Aorta (tissue), 5 donors: ENCODE data around the gene OR52B2. TPM values are rescaled to one million over a fixed set of nuclear protein-coding genes. Genes with fewer than 3 reads are reported as not detected.
"Not testable (repeated sequence)": the region's sequence is repeated elsewhere in the genome, so short reads cannot be mapped to it uniquely, and the experiment has no call there.

ENCODE experiments used
- ATAC-seq: fragments of 200-7000 bp; cut with Tn5 transposase; one replicate; pipeline ENCODE4 v1.9.1; 2022; ENCODE audit warnings: moderate library complexity; ENCODE audit not compliant: low FRiP score
- DNase-seq, 2 donors: peaks; one replicate each; pipeline ENCODE4 v3.0.0-alpha.2; 2020
- H3K27ac ChIP-seq, 2 donors: one replicate each; pipeline ENCODE4 v1.5.1; 2013; ENCODE audit warnings: low read length in 2 of 2, mild to moderate bottlenecking in 2 of 2, moderate library complexity in 2 of 2, control low read depth in 1 of 2, inconsistent platforms in 1 of 2, low read depth in 1 of 2
- H3K27me3 ChIP-seq, 2 donors: one replicate each; pipeline ENCODE4 v1.6.1; 2013; ENCODE audit warnings: control low read depth in 1 of 2, low read length in 1 of 2, mild to moderate bottlenecking in 1 of 2, moderate library complexity in 1 of 2; ENCODE audit not compliant: insufficient read depth in 2 of 2, control insufficient read depth in 1 of 2
- H3K36me3 ChIP-seq, 2 donors: one replicate each; pipeline ENCODE4 v1.6.1; 2013; ENCODE audit warnings: control low read depth in 1 of 2, low read length in 1 of 2, mild to moderate bottlenecking in 1 of 2; ENCODE audit not compliant: insufficient read depth in 2 of 2, control insufficient read depth in 1 of 2
- H3K4me1 ChIP-seq, 2 donors: one replicate each; pipeline ENCODE4 v1.6.1; 2013; ENCODE audit warnings: low read length in 2 of 2, control low read depth in 1 of 2, mild to moderate bottlenecking in 1 of 2, moderate library complexity in 1 of 2; ENCODE audit not compliant: insufficient read depth in 2 of 2, control insufficient read depth in 1 of 2
- H3K4me3 ChIP-seq, 2 donors: one replicate each; pipeline ENCODE4 v1.5.1; 2013; ENCODE audit warnings: low read length in 2 of 2, control low read depth in 1 of 2, mild to moderate bottlenecking in 1 of 2
- H3K9me3 ChIP-seq: one replicate; pipeline ENCODE4 v1.6.1; 2013; ENCODE audit warnings: mild to moderate bottlenecking, low read length; ENCODE audit not compliant: control insufficient read depth
- WGBS, 2 donors: extraction: QIAGEN DNeasy Blood & Tissue Kit; methylation state at CpG; one replicate each; pipeline ENCODE4 v1.1.7; 2013; 5-methylcytosine and 5-hydroxymethylcytosine counted together
- intact Hi-C, 2 donors: fragments of 100-400 bp; cut with DNase I; formaldehyde crosslinking; loops; one replicate each; pipeline versions ENCODE4 v1.14.2 to v1.15.0; 2022
- polyA plus RNA-seq, 2 donors: library from polyadenylated mRNA; stranded (reverse); fragments of 200-250 nt; gene quantifications; one replicate each; pipeline ENCODE4 v1.2.3, GENCODE V29; 2013
- total RNA-seq, 2 donors: library from RNA; stranded (reverse); fragmentation: NEBNext Ultra II Directional; extraction: Animal tissue kit (Norgen Biotek cat#: 25700); gene quantifications; one replicate each; pipeline ENCODE4 v1.2.1, GENCODE V29; 2021
- donor health status: healthy with polysubstance abuse.
- donor health status: Bipolar disorder and iron deficiency.
- donor health status: DM: no; HTN: no; CAD: no.
- donor health status: DM: no; HTN: no; CAD: no.
- donor health status: DM: yes; HTN: yes; CAD: no.

OR52B2 gene
- total and polyA plus RNA-seq, 4 donors: not detected

DNA sequence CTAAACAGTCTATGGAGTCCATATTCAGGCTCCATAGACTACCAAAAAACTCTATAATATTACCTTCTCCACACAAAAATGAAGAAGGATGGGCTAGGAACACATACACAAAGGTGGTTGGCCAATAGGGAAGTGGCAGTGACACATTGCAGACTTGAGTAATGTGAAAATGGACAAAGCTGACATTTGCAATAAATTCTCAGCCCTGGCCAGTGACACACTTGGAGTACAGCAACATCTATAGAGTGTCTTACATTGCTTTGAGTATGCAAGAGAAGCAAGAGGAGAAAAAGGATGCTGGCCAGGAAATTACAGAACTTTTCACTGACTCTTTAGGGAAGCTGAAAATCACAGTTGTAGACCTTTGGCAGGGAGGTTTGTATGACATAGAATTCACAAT is 21.6 kb upstream of the OR52B2 start:
- H3K36me3 ChIP-seq: no peaks in the 10 kb centered on the region
- no peak overlapping the region for H3K27ac ChIP-seq
- intact Hi-C loops: no loop called here
- H3K9me3 ChIP-seq: no peaks in the 10 kb centered on the region
- no peaks in the 10 kb centered on the region for H3K4me1 ChIP-seq
- no peak overlapping the region for H3K4me3 ChIP-seq
- no peaks in the 10 kb centered on the region for H3K27me3 ChIP-seq
- no peak for DNase-seq
- ATAC-seq: no peak

DNA sequence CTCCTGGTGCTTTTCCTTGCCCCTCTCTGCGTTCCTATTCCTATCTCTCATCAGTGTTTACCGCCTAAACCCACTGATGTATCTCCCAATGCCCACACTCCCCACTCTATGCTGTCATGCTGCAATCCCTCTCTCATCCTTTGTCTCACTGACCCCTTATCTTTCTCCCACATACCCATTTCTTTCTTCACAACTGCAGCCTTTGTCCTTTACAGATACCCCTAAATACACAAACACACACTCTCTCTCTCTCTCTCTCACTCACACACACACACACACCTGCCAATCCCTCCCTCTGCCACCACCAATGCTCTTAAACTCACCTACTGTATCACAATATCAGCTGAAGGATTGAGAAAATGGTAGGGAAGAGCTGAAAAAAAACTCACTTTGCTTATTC is 5.3 kb upstream of the OR52B2 start:
- Histone ChIP-seq H3K4me3 (no peak overlapping the region), H3K27ac (no peak overlapping the region), H3K36me3 (no peaks in the 10 kb centered on the region), H3K27me3 (no peaks in the 10 kb centered on the region), H3K9me3 (no peaks in the 10 kb centered on the region), H3K4me1 (no peaks in the 10 kb centered on the region)
- intact Hi-C loops: no loop called here
- no peak for DNase-seq
- 65 to 70% methylated on average over 2 of the region's 2 CpGs for WGBS, 2 donors
- ATAC-seq: no peak

DNA sequence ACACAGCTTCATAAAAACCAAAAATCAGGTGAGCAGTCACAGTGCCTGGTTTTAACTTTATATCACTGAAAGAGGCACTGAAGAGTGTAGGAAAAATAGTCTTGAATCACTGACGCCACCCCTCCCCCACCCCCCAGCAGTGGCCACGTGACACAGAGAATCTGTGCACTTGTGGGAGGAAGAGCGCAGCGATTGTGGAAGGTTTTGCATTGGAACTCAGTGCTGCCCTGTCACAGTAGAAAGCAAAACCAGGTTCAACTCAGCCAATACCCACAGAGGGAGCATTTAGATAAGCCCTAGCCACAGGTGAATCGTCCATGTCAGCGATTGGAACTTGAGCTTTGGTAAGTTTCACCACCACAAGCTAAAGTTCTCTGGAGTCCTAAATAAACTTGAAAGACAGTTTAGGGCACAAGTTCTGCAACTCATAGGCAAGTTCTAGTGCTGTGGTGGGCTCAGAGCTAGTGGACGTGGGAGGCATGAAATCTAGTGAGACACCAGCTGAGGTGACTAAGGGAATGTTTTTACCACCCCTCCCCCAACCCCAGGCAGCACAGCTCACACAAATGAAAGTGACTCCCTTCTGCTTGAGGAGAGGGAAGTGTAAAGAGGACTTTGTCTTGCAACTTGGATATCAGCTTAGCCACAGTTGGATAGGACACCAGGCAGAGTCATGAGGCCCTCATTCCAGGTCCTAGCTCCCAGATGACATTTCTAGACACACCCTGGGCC is 13.3 kb downstream of the OR52B2 start:
- H3K4me3 ChIP-seq: no peak overlapping the region
- H3K36me3 ChIP-seq: no peaks in the 10 kb centered on the region
- ATAC-seq (no peak), DNase-seq (no peak)
- H3K27ac ChIP-seq: no peak overlapping the region
- 72 to 76% methylated on average over 7 of the region's 7 CpGs for WGBS, 2 donors
- intact Hi-C loops: no loop called here
- H3K9me3 ChIP-seq: peaks cover 2% of the 10 kb centered on the region
- no peaks in the 10 kb centered on the region for H3K27me3 ChIP-seq
- no peaks in the 10 kb centered on the region for H3K4me1 ChIP-seq

DNA sequence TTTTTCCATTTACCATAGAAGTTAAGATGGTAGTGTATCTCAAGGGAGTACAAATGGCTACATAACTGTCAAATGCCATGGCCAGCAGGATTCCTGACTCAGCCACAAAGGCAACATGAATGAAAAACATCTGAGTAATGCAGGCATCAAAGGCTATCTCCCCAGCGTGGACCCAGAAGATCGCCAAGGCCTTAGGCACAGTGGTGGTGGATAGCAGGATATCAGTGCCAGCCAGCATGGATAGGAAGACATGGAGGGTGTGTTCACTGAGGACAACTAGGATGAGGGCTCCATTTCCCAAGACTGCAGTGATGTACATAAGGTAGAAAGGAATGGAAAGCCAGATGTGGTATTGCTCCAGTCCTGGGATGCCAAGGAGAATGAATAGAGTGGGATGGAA is 18.0 kb downstream of the OR52B2 start:
- intact Hi-C loops: no loop called here

DNA sequence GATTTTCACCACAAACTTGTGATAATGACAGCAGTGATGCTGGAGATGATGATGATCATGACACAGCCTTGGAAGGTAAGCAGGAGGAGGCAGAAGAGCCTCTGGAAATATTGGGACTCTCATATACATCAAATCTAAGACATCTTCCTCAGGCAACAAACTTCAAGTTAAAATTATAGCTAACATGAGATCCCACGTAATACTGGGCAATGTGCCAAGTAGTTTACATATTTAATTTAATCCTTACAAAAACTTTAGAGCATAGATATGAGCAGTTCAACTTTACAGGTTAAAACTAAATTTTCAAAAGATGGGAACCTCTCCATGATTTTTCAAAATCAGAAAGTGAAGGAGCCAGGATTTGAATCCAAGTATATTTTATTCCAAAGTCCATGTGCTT is 19.0 kb downstream of the OR52B2 start:
- no peaks in the 10 kb centered on the region for H3K36me3 ChIP-seq
- H3K9me3 ChIP-seq: peaks cover 2% of the 10 kb centered on the region
- ATAC-seq (no peak), DNase-seq (no peak)
- H3K27me3 ChIP-seq: no peaks in the 10 kb centered on the region
- WGBS, 2 donors: 10 to 13% methylated on average over 1 of the region's 1 CpG
- no peaks in the 10 kb centered on the region for H3K4me1 ChIP-seq
- intact Hi-C loops: no loop called here
- H3K4me3 ChIP-seq: no peak overlapping the region
- H3K27ac ChIP-seq: no peak overlapping the region

More for the DNA sequence above, 18.0 kb downstream of the OR52B2 start:
- no peak for DNase-seq
- H3K27me3 ChIP-seq: no peaks in the 10 kb centered on the region
- H3K27ac ChIP-seq: no peak overlapping the region
- ATAC-seq: no peak
- 72 to 83% methylated on average over 2 of the region's 2 CpGs for WGBS, 2 donors
- H3K4me1 ChIP-seq: no peaks in the 10 kb centered on the region
- no peak overlapping the region for H3K4me3 ChIP-seq
- no peaks in the 10 kb centered on the region for H3K36me3 ChIP-seq
- H3K9me3 ChIP-seq: peaks cover 2% of the 10 kb centered on the region

DNA sequence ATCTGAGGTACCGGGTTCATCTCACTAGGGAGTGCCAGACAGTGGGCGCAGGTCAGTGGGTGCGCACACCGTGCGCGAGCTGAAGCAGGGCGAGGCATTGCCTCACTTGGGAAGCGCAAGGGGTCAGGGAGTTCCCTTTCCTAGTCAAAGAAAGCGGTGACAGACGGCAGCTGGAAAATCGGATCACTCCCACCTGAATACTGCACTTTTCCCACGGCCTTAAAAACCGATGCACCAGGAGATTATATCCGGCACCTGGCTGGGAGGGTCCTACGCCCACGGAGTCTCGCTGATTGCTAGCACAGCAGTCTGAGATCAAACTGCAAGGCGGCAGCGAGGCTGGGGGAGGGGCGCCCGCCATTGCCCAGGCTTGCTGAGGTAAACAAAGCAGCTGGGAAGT is 26.4 kb downstream of the OR52B2 start:
- H3K4me1 ChIP-seq, H3K27me3 ChIP-seq, H3K4me3 ChIP-seq, ATAC-seq, DNase-seq, intact Hi-C loops, H3K36me3 ChIP-seq, H3K9me3 ChIP-seq, H3K27ac ChIP-seq: not testable (repeated sequence)
- WGBS, 2 donors: 68 to 77% methylated on average over 10 to 17 of the region's 21 CpGs

DNA sequence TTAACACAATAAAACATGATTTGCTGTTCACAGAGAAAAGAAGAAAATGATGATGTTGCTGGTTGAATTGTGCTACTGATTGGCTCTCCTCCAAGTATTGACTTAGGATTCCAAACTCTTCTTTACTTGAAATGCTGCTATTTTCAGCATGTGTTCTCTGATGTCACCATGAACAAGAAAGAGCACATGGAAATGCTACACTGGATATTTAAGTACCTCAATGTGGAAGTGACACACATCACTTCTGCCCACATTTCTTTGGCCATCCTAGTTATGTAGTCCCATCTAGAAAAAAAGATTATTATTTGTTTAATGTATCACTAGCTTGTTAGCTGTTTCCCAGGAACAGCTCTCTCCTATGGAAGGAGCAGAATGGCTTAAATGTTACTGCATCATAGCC is 27.2 kb downstream of the OR52B2 start:
- no peak overlapping the region for H3K27ac ChIP-seq
- H3K4me3 ChIP-seq: no peak overlapping the region
- H3K27me3 ChIP-seq: no peaks in the 10 kb centered on the region
- ATAC-seq (no peak), DNase-seq (no peak)
- intact Hi-C loops: no loop called here
- H3K36me3 ChIP-seq: no peaks in the 10 kb centered on the region
- no peaks in the 10 kb centered on the region for H3K4me1 ChIP-seq
- no peaks in the 10 kb centered on the region for H3K9me3 ChIP-seq

DNA sequence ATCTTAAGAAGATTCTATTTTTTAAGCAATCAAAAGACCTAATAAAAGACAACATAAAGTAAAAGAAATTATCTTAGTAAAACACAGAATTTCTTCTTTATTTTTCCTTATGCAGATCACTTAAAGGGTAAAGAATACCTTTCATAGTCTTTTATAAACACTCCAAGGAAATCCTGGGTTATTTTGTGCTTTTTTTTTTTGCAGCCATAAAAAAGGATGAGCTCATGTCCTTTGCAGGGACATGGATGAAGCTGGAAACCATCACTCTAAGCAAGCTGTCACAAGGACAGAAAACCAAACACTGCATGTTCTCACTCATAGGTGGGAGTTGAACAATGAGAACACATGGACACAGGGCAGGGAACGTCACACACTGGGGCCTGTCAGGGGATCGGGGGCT is 34.2 kb downstream of the OR52B2 start:
- intact Hi-C loops, H3K27me3 ChIP-seq, H3K27ac ChIP-seq, H3K4me1 ChIP-seq, H3K9me3 ChIP-seq, DNase-seq, ATAC-seq, H3K4me3 ChIP-seq, H3K36me3 ChIP-seq: not testable (repeated sequence)
- 46 to 58% methylated on average over 2 of the region's 2 CpGs for WGBS, 2 donors

DNA sequence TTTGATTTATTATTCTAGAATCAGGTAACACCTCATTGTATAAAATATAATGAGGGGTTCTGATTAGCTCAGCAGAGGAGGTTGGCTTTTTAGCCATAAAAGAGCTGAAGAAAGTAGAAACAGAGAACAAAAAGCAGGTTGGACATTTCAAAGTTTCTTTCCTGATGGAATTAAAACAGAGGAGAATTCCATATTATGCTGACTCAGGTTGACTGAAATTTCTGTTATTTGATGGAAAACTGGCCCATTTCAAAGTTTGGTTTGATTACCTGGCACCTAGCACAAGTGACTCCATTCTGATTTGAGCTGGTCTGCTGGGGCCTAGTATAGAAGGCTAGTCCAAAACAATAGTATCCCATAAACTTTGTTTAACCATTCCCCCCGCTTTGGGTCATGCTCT is 37.7 kb downstream of the OR52B2 start:
- no peaks in the 10 kb centered on the region for H3K36me3 ChIP-seq
- intact Hi-C loops: no loop called here
- no peaks in the 10 kb centered on the region for H3K27me3 ChIP-seq
- H3K27ac ChIP-seq: no peak overlapping the region
- DNase-seq: no peak
- no peaks in the 10 kb centered on the region for H3K4me1 ChIP-seq
- H3K9me3 ChIP-seq: no peaks in the 10 kb centered on the region
- no peak for ATAC-seq
- 83 to 92% methylated on average over 1 of the region's 1 CpG for WGBS, 2 donors
- no peak overlapping the region for H3K4me3 ChIP-seq
